ELF-1 (cell line): ENCODE results near the gene ZFYVE21.
"Not testable (repeated sequence)": the region's sequence is repeated elsewhere in the genome, so short reads cannot be mapped to it uniquely, and the experiment has no call there.

ENCODE experiments used
- DNase-seq: peaks from one replicate; pipeline ENCODE4 v3.0.0-alpha.2; 2016; ENCODE audit warnings: low read depth, low spot score

ZFYVE21 gene

DNA sequence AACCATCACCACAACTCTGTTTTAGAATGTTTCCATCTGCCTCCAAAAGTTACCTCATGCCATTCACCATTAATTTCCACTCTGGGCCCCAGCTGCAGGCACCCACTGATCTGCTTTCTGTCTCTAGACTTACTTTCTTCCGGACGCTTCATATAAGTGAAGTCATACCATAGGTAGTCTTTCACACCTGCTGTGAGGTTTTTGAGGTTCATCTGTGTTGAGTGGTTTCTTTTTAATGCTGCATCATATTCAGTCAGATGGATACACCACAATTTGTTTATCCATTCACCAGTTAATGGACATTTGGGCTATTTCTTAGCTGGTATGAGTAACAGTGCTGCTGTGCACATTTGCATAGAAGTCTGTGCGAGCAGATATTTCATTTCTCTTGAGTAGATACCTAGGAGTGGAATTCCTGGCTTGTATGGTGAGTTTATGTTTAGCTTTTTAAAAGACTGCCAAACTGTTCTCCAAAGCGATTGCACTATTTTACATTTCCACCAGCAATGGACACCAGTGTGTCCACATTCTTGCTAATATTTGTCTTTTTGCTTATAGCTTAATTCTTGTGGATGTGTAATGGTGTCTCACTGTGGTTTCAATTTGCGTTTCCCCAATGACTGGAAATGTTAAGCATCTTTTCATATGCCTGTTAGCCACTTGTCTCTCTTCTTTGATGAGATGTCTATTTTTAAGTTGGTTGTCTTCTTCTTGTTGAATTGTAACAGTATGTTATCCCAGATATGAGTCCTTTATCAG, 48.3 kb downstream of the ZFYVE21 start:
- no peak for DNase-seq

DNA sequence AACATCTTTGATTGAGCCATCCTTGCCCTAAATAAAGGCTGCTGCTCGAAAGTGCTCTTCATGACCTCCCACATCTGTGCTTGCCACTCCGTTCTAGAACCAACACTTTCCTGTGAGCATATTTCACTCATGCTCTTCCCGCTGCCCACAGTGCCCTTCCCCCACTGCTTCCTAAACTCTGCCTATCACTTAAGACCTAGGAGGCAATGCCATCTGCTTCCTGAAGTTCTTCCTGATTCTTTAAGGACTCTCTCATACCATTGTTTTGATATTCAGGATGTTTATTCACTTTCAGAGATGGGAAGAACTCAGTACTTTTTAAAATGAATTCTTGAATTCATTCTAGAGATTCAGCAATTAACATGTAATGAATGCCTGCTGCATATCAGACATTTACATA, 49.9 kb downstream of the ZFYVE21 start:
- no peak for DNase-seq

- DNase-seq = no peak
Observed at GRCh38 chr14:103767336-103767894, 51.8 kb downstream of the ZFYVE21 start.

GRCh38 chr14:103770500-103770899, 54.9 kb downstream of the ZFYVE21 start:
- no peak for DNase-seq

DNA sequence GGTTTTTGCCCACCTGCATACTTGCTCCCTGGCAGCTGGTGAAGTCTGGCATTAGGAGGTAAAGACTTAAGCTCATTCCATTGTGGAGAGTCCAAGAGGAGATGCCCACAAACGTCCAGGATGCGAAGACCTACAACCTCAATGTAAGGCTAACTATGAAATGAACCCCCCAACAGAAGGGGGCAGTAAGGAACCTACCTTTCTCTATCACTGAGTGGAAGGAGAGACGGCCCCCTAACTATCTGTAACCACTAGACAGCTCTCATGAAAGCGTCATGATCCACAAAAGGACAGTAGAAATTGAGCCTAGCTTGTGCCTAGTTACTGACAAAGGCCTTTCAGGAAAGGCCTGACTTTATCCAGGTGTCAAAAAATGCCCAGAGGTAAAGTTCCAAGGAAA, 55.3 kb downstream of the ZFYVE21 start:
- peak; percentile 36 for DNase-seq

DNA sequence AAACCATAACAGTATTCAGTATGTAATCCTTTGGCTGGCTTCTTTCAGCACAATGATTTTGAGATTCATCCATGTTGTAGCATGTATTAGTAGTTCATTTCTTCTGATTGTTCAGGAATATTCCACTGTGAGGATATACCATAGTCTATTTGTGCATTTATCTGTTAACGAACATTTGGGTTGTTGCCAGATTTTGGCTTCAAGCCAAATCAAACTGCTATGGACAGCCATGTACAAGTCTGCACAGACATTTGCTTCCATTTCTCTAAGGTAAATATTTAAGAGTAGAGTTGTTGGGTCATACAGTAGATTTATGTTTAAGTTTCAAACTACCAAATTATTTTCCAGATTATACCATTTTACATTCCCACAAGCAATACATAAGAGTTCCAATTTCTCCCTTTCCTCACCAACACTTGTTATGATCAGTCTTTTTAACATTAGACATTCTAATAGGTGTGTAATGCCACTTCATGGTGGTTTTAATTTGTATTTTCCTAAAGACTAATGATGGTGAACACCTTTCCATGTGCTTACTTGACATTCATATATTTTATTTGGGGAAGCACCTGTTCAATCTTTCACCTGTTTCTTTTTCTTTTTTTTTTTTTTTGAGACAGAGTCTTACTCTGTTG, 56.6 kb downstream of the ZFYVE21 start:
- DNase-seq = no peak

- no peak for DNase-seq
Observed at GRCh38 chr14:103773521-103773920, 57.9 kb downstream of the ZFYVE21 start.

- DNase-seq = no peak
Observed at GRCh38 chr14:103775506-103775905, 59.9 kb downstream of the ZFYVE21 start.

GRCh38 chr14:103776319-103776718, 60.7 kb downstream of the ZFYVE21 start:
- DNase-seq = not testable (repeated sequence)

DNA sequence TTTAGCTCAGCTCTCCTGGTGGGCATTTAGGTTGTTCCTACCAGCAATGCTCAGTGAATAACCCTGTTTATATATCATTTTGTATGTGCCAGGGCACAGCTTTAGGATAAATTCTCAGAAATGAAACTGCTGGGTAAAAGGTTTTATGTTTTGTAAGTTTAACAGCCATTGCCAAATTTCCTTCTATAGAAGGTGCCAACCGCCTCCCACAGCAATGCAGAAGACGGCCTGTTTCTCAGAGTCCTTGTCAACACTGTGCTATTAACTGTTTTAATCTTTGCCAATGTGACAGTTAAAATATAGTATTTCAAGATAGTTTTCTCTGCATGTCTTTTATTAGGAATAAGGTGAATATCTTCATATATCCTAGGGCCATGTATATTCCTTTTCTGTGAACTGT, 66.8 kb downstream of the ZFYVE21 start:
- no peak for DNase-seq
